HG02763 (cell line): Measurements from ENCODE around the gene TPCN2.
"Not testable (repeated sequence)": the region's sequence is repeated elsewhere in the genome, so short reads cannot be mapped to it uniquely, and the experiment has no call there.

ENCODE experiments used
- ATAC-seq: cut with Tn5 transposase; IDR thresholded peaks from one replicate; pipeline ENCODE4 v1.9.1; 2021; ENCODE audit warnings: mild to moderate bottlenecking, moderate library complexity; ENCODE audit not compliant: unreplicated experiment

The TPCN2 gene

GRCh38 chr11:69073469-69073868 is 24.7 kb downstream of the TPCN2 start:
- no peak for ATAC-seq

DNA sequence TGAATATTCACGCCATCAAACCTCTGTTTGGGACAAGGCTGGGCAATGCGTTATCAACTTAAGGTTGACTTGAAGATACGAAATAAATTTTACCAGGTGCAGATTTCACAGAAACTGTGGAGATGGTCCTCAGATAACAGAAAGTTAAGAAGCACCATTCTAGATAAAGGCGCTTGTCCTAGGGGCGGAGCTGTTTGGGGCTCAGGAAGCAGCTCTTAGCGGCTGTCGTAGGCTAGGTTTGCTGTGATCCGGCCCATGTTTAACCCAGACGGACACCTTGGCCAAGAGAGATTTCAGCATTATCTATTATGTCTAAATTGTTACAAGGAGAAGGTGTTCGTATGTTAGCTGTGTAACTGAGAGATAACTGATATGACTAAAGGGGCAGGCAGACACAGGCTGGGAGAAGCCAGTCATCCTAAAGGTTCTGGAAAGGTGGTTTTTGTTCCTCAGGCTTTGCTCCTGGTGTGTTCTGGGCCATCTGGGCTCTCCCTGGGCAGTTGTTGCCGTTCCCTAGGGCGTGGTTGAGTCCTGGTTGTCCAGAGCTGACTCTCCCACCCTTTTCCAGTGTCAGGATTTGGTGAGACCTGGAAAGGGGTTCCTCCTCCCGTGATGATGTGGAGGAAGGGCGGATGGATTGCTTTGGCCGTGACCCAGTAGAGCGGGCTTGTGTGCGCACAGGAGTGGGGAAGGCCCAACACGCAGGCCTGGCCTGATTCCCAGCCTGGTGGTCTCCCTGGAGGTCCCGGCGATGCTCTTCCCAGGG is 25.8 kb downstream of the TPCN2 start:
- ATAC-seq: no peak

DNA sequence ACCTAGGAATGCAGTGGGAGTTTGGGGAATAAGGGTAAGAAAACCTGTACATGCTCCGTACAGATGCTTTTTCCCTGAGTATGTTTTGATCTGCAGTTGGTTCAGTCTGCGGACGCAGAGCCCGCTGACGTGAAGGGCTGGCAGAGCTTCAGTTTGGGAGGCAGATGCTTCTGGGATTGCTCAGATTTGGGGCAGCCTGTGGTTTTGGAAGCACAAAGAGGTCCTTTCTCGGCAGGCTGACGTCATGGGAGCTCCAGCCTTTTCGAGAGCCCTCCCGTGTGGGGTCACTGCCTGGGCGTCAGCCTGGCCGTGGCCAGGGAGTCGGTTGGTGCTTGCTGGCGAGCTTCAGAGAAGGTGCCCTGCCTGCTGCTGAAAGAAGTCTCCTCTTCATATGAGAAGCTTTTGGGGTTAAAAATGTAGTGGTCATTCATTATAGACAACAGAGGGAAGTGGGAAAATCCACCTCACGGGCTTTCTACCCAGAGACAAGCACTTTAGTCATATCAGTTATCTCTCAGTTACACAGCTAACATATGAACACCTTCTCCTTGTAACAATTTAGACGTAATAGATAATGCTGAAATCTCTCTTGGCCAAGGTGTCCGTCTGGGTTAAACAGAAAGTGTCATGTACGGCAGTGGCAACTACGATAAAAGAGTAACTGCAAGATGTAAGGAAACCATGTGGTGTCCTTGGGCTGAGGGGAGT is 26.8 kb downstream of the TPCN2 start:
- ATAC-seq: no peak

GRCh38 chr11:69076129-69076791 is 27.5 kb downstream of the TPCN2 start:
- no peak for ATAC-seq

DNA sequence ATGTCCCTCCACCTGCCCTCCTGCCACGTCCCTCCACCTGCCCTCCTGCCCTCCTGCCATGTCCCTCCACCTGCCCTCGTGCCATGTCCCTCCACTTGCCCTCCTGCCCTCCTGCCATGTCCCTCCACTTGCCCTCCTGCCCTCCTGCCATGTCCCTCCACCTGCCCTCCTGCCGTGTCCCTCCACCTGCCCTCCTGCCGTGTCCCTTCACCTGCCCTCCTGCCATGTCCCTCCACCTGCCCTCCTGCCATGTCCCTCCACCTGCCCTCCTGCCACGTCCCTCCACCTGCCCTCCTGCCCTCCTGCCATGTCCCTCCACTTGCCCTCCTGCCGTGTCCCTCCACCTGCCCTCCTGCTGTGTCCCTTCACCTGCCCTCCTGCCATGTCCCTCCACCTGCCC is 28.2 kb downstream of the TPCN2 start:
- ATAC-seq: not testable (repeated sequence)

GRCh38 chr11:69078508-69078907 is 29.8 kb downstream of the TPCN2 start:
- no peak for ATAC-seq

- no peak for ATAC-seq
These were observed 30.3 kb downstream of the TPCN2 start for GRCh38 chr11:69078930-69079605.

- ATAC-seq: no peak
These were observed 31.0 kb downstream of the TPCN2 start for GRCh38 chr11:69079661-69080256.

GRCh38 chr11:69080257-69080995 is 31.7 kb downstream of the TPCN2 start:
- no peak for ATAC-seq

GRCh38 chr11:69081180-69081579 is 32.4 kb downstream of the TPCN2 start:
- no peak for ATAC-seq

- no peak for ATAC-seq
These were observed 35.0 kb downstream of the TPCN2 start for GRCh38 chr11:69083531-69084247.

DNA sequence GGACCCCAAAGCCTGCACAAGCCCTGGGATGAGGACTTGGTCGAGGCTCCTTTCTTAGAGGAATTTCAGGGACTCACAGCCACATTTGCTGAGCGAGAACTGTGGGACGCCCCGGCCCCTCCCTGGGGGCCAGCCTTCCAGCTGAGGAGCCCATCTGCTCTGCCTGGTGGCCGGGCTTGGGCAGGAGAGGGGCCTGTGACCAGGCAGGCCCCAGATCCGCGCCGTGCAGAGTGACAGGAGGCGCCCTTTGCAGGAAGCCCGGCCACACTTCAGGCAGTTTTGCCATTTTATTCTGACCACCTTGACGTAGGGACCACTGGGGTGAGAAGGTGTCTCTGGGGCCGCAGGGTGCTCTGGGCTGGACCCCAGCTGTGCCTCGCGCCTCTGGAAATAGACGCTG is 35.6 kb downstream of the TPCN2 start:
- no peak for ATAC-seq

DNA sequence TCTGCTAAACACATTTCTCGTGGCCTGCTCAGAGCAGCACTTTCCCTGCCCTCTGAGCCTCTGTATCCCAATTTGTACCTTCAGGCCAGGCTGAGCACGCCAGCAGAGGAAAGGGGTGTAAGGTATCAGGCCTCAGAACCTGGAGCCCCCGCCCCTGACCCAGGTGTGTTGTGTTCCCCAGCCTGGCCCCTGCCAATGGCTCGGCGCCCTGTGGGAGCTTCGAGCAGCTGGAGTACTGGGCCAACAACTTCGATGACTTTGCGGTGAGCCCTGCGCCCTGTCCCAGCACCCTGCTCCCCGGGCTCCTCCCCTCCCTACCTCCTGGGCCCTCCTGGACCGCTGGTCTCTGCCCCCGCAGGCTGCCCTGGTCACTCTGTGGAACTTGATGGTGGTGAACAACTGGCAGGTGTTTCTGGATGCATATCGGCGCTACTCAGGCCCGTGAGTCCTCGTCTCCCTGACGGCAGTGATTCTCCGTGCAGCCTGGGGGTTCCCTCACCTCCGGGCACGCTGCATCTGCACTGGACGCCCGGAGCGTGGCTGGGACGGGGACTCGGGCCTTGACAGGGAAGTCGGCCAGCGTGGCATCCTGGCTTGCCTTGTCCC is 36.9 kb downstream of the TPCN2 start:
- no peak for ATAC-seq

GRCh38 chr11:69086152-69087132 is 37.7 kb downstream of the TPCN2 start:
- no peak for ATAC-seq

DNA sequence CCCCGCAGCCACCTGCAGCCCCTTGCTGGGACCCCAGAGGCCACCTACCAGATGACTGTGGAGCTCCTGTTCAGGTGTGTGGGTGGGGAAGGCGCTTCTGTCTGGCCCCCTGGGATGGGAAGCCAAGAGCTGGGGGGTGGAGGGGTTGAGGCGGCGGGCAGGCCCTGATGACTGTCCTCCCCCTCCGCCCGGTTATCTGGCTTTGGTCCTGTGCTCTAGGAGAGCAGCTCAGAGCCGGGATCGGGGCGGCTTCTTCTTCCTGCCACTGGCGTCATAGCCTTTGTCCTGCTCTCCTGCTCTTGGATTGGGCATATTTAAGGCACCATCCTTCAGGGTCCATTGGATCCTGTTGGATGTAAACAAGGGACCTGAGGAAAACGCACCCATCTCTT is 38.4 kb downstream of the TPCN2 start:
- ATAC-seq: no peak

DNA sequence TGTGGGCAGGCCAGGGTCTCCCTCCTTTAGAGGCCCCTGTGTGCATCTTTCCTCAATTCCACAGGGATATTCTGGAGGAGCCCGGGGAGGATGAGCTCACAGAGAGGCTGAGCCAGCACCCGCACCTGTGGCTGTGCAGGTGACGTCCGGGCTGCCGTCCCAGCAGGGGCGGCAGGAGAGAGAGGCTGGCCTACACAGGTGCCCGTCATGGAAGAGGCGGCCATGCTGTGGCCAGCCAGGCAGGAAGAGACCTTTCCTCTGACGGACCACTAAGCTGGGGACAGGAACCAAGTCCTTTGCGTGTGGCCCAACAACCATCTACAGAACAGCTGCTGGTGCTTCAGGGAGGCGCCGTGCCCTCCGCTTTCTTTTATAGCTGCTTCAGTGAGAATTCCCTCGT is 39.1 kb downstream of the TPCN2 start:
- no peak for ATAC-seq

GRCh38 chr11:69088676-69089146 is 40.0 kb downstream of the TPCN2 start:
- no peak for ATAC-seq

DNA sequence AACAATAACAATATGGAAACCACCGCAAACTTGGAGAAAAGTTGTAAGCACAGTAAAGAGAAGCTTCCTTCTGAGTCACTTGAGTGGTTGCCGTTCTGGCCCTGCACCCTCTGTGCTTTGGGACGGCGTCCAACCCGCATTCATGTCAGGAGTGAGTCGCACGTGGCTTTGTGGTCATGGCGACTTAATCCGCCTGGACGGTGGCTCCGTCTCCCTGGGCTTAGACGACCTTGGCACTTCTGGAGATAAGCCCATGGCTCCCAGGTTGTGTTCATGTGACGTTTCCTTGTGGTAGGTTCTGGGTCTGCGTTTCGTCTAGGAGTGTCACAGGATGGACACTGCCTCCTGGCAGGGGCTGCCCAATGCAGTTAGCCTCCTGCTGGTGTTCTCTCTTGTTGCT is 40.5 kb downstream of the TPCN2 start:
- no peak for ATAC-seq
